Large intestine (tissue), 12 donors: Measurements from ENCODE around the gene PAQR9. TPM values are rescaled to one million over a fixed set of nuclear protein-coding genes. Genes with fewer than 3 reads are reported as not detected.

Experiments used
- DNase-seq, 2 donors: peaks; one replicate each; pipeline versions ENCODE4 v3.0.0 to v3.0.0-alpha.2; 2013
- H3K27ac ChIP-seq: one replicate; pipeline ENCODE4 v1.5.1; 2013; ENCODE audit warnings: low read length
- H3K27me3 ChIP-seq: 2 replicates; pipeline ENCODE4 v1.6.1; 2013; ENCODE audit warnings: low read length; ENCODE audit not compliant: control insufficient read depth, insufficient read depth
- H3K36me3 ChIP-seq: 2 replicates; pipeline ENCODE4 v1.6.1; 2013; ENCODE audit warnings: low read length; ENCODE audit not compliant: control insufficient read depth, insufficient read depth
- H3K4me1 ChIP-seq: one replicate; pipeline ENCODE4 v1.6.1; 2013; ENCODE audit warnings: low read length; ENCODE audit not compliant: control insufficient read depth, insufficient read depth
- H3K4me3 ChIP-seq: one replicate; pipeline ENCODE4 v1.5.1; 2013; ENCODE audit warnings: low read length
- H3K9me3 ChIP-seq: one replicate; pipeline ENCODE4 v1.6.1; 2013; ENCODE audit warnings: mild to moderate bottlenecking, low read depth, low read length, moderate library complexity; ENCODE audit not compliant: control insufficient read depth
- WGBS: methylation state at CpG from one replicate; pipeline ENCODE4 v1.1.5; 2013; ENCODE audit warnings: low lambda C conversion rate; ENCODE audit not compliant: insufficient coverage; 5-methylcytosine and 5-hydroxymethylcytosine counted together
- long read RNA-seq, 11 donors: transcript quantifications; one replicate each; lab custom pipeline, GENCODE V29; 2026
- polyA plus RNA-seq: library from polyadenylated mRNA; unstranded; fragments of 120-200 nt; gene quantifications from one replicate; pipeline ENCODE4 v1.2.1, GENCODE V29; 2013

PAQR9 gene, protein sequence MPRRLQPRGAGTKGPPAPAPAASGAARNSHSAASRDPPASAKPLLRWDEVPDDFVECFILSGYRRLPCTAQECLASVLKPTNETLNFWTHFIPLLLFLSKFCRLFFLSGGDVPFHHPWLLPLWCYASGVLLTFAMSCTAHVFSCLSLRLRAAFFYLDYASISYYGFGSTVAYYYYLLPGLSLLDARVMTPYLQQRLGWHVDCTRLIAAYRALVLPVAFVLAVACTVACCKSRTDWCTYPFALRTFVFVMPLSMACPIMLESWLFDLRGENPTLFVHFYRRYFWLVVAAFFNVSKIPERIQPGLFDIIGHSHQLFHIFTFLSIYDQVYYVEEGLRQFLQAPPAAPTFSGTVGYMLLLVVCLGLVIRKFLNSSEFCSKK
- 0.13 TPM for polyA plus RNA-seq
- long read RNA-seq, donor 1 = 0 reads
- long read RNA-seq, donor 2 = 0 reads
- long read RNA-seq, donor 3 = 0 reads
- long read RNA-seq, donor 4 = 0 reads
- long read RNA-seq, donor 5 = 0 reads
- long read RNA-seq, donor 6 = 0 reads
- long read RNA-seq, donor 7, partial matches to known transcripts = 0 of 1 reads
- long read RNA-seq, donor 7, other reads (novel, unspliced or antisense) = 0 of 1 reads
- long read RNA-seq, donor 8 = 0 reads
- long read RNA-seq, donor 9, partial matches to known transcripts = 165 of 165 reads
- long read RNA-seq, donor 9, other reads (novel, unspliced or antisense) = 0 of 165 reads
- long read RNA-seq, donor 10 = 0 reads
- long read RNA-seq, donor 11, partial matches to known transcripts = 0 of 1 reads
- long read RNA-seq, donor 11, other reads (novel, unspliced or antisense) = 0 of 1 reads

DNA sequence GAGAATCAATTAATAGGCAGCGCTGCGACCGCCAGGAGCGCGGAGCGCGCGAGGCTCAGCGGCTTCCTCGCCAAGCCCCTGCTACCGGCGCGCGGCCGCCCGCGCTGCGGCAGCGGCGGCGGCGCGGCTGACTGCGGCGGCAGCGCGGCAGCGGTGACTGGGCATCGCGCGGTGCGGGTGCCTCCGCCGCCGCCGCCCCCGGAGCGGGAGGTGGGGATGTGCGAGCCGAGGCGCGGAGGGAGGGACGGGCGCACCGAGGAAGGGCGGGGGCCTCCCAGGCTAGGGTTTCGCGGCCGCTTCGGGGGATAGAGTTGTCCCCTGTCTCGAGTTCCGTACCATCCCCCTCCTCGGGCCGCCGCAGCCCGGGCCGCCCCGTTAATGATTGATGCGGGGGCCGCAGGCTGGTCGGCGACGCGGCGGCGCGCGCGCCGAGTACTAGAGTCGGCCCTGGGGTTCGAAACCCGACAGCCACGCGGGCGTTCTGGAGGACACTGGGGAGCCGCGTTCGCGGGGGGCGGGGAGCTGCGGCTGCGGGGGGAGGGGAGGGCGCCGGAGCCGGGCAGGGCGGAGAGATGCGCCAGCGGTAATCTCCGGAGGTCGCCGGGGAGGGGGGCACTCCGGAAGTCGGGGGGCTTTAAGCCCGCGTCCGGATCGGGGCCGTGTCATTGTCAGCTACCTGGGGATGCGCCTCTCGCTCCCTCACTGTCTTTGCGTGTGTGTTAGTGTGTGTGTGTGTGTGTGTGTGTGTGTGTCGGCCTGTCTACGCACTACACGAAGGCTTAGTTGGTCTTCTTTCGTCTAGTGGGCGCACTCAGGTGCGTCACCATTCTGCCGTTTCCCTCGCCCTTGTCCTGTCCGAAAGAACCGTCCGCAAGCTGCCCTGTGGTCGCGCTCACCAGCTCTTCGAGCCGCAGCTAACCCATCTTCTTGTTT is at the start of gene PAQR9:
TSS of gene PAQR9 (minus strand) at position 159 of the 933 bp plus-strand sequence. CDS start 338 bp downstream, outside the sequence.
- Histone ChIP-seq H3K36me3 (no peaks in the 10 kb centered on the region), H3K4me3 (peak within 1 kb of the TSS; percentile 23), H3K4me1 (no peaks in the 10 kb centered on the region), H3K9me3 (peaks cover 8% of the 10 kb centered on the region), H3K27ac (no peak within 1 kb of the TSS), H3K27me3 (peaks cover 63% of the 10 kb centered on the region)
- WGBS = 3% methylated on average over 6 of the region's 117 CpGs
- DNase-seq = peak in 1 of 2 donors; percentile 36

DNA sequence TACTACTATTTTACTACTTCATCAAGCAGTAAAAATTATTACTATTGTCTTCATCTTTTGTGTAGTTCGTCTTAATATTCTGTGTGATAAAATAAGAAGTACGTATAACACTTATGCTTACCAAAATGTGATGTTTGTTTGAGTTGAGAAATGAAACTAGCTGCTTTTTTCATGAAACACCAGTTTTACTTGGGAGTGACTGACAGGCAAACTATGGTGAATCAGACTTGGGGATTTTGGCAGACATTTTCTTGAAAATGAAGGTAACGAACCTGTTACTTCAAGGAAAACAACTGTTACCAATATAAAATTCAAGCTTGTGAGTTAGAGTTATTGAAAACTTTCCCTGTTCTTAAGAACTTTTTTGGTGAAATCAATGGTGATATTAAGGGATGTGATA is 48.2 kb upstream of the PAQR9 start:
- peaks cover 3% of the 10 kb centered on the region for H3K36me3 ChIP-seq
- H3K27me3 ChIP-seq = no peaks in the 10 kb centered on the region
- 72% methylated on average over 2 of the region's 3 CpGs for WGBS
- H3K9me3 ChIP-seq = no peaks in the 10 kb centered on the region
- H3K4me1 ChIP-seq = no peaks in the 10 kb centered on the region
- no peak overlapping the region for H3K27ac ChIP-seq
- no peak overlapping the region for H3K4me3 ChIP-seq
- no peak for DNase-seq

DNA sequence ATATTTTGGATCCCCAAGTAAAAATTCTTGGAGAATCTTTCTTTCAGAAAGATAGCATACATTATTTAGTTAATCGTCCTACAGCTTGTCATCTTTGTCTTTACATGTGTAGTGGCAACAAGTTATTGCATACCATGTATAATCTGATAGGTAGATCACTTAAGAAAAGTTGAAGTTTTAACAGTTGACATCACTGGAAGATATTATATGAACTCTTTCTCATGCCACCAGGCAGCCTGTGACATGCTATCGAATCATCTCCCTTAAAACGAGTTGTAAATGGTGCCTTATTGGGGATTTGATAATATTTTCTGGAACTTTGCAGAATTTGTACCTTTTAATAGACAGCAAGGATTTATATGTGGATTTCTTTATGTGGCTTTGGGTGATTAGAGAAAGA is 46.5 kb upstream of the PAQR9 start:
- no peaks in the 10 kb centered on the region for H3K4me1 ChIP-seq
- no peaks in the 10 kb centered on the region for H3K27me3 ChIP-seq
- H3K4me3 ChIP-seq = no peak overlapping the region
- H3K9me3 ChIP-seq = no peaks in the 10 kb centered on the region
- 90% methylated on average over 2 of the region's 3 CpGs for WGBS
- DNase-seq = no peak
- no peak overlapping the region for H3K27ac ChIP-seq
- peaks cover 3% of the 10 kb centered on the region for H3K36me3 ChIP-seq

DNA sequence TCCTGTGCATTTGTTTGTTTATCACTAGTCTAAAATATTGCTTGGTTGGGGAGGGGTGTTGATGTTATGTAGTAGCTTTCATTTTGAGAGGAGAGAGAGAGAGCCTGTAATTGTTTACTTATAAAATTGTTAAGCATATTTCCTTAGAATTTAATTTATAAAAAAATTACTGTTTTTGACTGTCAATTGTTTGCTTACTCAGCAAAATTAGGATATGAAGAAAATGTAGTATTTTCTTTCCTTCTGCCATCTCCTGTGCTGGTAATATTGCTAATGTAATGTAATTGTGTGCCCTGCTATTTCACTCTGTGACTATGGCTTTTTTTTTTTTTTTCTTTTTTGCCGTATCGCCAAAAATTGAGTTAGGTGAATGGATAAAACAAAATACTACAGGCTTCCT is 41.3 kb upstream of the PAQR9 start:
- no peak overlapping the region for H3K4me3 ChIP-seq
- H3K27ac ChIP-seq = no peak overlapping the region
- H3K9me3 ChIP-seq = no peaks in the 10 kb centered on the region
- no peaks in the 10 kb centered on the region for H3K36me3 ChIP-seq
- DNase-seq = no peak
- H3K4me1 ChIP-seq = peaks cover 4% of the 10 kb centered on the region
- H3K27me3 ChIP-seq = no peaks in the 10 kb centered on the region
- WGBS = no CpG with 5 or more reads among the region's 2 CpGs

DNA sequence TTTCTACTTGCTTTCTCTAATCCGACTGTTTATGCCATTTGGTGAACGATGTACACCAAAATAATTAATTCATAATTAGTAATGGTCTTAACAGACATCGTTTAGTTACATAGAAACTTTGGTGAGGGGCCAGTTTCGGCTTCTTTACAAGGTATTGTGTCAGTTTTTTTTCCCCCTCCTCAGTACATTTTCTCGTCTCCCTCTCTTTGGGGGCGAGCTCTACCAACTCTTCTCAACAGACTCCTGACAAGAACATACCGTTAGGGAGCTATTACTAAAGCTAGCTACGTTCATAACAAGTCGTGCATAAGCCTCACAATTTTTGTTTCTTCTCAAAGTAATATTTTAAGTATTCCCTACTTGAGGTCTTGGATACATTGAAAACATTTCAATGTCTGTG is 39.3 kb upstream of the PAQR9 start:
- peak overlapping the region; percentile 93 for H3K27ac ChIP-seq
- H3K36me3 ChIP-seq = no peaks in the 10 kb centered on the region
- peak overlapping the region; percentile 88 for H3K4me3 ChIP-seq
- no peak for DNase-seq
- 0% methylated on average over 3 of the region's 9 CpGs for WGBS
- peaks cover 6% of the 10 kb centered on the region for H3K4me1 ChIP-seq
- no peaks in the 10 kb centered on the region for H3K27me3 ChIP-seq
- no peaks in the 10 kb centered on the region for H3K9me3 ChIP-seq

DNA sequence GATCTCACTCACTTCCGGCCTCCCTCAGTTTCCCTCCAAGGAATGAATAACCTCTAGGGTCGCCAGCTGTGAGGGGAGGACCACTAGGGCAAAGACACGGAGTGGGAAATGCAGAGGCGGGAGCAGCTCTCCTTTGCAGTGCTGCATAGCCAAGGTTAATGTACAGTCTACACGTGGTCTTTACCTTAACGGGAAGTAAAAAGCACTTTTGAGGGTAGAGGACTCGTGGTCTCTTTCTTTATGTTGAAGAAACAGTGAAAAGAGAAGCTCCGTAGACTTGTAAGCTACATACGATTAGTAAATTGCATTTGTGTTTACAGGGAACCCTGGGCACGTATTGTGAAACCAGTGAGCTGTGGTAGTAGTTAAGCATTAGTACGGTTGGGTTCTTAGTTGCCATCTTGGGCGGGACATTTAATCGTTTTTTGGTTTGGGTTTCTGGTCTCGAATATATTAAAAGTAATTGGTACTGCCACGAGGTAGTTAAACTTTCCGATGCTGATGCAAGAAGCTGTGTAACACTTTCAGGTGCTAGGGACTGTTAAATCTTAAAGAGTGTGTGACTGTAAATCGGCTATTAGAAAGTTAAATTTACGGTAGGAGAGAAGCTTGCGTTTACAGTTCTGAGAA is 38.7 kb upstream of the PAQR9 start:
- H3K4me1 ChIP-seq = peaks cover 6% of the 10 kb centered on the region
- peak overlapping the region; percentile 88 for H3K4me3 ChIP-seq
- WGBS = 0% methylated on average over 5 of the region's 19 CpGs
- H3K36me3 ChIP-seq = no peaks in the 10 kb centered on the region
- peak overlapping the region; percentile 93 for H3K27ac ChIP-seq
- no peaks in the 10 kb centered on the region for H3K27me3 ChIP-seq
- peak in 1 of 2 donors; percentile 69 for DNase-seq
- H3K9me3 ChIP-seq = no peaks in the 10 kb centered on the region

DNA sequence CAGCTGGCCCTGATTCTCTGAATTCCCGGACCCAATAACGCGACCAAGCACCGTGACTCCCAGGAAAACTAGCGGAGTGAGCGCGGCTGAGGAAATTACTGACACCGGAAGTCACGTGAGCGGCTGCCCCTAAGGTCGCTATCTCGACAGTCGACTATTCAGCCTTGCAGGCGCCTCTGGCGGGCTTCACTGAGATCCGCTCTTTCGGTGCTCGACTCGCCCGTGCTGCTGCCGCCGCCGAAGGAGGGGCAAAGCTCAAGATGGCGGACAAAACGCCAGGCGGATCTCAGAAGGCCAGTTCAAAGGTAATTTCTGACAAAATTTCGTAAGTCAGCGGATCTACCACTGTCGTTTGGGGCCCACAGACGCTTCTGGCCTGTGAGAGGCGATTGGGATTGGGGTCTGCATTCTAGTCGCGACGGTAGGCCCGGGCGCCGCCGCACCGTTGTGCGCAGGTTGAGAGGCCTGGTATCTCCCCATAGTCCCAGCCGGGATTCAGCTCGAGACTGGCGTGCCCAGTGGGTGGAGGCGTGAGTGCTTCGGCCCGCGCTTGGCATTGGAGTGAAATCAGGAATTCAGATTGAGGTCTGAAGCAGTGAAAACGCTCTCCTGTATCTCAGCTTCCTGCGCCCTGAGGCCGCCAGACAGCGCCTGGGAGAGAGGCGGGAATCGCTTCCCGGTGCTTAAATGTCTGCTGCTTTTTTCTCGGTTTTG is 38.1 kb upstream of the PAQR9 start, which contains the start of gene U2SURP:
TSS of gene U2SURP (plus strand) at position 202 of the 714 bp plus-strand sequence. CDS start at position 261, 59 bp downstream.
- Histone ChIP-seq H3K27ac (peak within 1 kb of the TSS; percentile 93), H3K36me3 (no peaks in the 10 kb centered on the region), H3K4me3 (peak within 1 kb of the TSS; percentile 88), H3K4me1 (peaks cover 6% of the 10 kb centered on the region), H3K9me3 (no peaks in the 10 kb centered on the region), H3K27me3 (no peaks in the 10 kb centered on the region)
- DNase-seq = peak; percentile 98 to 99
- WGBS = no CpG with 5 or more reads among the region's 55 CpGs

DNA sequence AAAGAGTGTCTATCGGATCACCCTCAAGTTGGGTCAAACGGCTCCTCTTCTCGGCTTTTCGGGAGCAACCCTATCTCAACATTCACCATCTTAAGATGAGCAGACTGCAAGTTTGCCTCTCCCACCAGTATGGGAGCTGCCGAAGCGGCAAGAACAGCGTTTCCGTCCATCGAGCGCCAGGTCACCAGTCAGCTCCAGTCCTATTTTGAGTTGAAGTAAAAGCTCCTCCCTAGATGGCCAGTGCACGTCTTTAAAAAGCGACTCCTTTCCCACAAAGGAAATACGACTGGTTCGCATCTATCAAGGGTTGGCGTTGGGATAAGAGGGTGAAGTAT is 37.5 kb upstream of the PAQR9 start:
- no CpG with 5 or more reads among the region's 15 CpGs for WGBS

DNA sequence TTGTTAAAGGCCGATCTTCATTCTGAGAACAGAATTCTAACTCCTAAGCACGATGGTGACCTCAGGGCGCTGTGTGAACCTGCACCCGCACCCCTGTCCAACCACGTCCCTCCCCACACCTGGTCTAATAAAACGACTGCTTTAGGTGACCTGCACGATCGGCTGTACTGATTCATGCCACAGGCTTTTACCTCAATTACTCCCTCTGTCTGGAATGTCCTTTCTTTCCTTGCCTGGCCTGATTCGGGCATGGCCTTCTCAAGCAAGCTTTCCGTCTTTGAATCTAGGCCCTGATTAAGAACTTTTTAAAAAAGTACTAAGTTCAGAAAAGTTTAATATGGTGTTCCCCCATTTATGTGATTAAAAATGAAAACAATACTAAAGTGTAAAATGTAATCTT is 37.1 kb upstream of the PAQR9 start:
- WGBS = 30% methylated on average over 2 of the region's 10 CpGs
- peak in 1 of 2 donors; percentile 49 for DNase-seq
- peak overlapping the region; percentile 88 for H3K4me3 ChIP-seq
- H3K27ac ChIP-seq = peak overlapping the region; percentile 93
- no peaks in the 10 kb centered on the region for H3K36me3 ChIP-seq
- H3K4me1 ChIP-seq = peaks cover 6% of the 10 kb centered on the region
- H3K9me3 ChIP-seq = no peaks in the 10 kb centered on the region
- no peaks in the 10 kb centered on the region for H3K27me3 ChIP-seq

More for the DNA sequence above, 37.5 kb upstream of the PAQR9 start:
- H3K27me3 ChIP-seq = no peaks in the 10 kb centered on the region
- DNase-seq = no peak
- H3K4me1 ChIP-seq = peaks cover 6% of the 10 kb centered on the region
- peak overlapping the region; percentile 88 for H3K4me3 ChIP-seq
- peak overlapping the region; percentile 93 for H3K27ac ChIP-seq
- no peaks in the 10 kb centered on the region for H3K9me3 ChIP-seq
- H3K36me3 ChIP-seq = no peaks in the 10 kb centered on the region
